Retina (tissue), 1 donor: ENCODE data around the gene RNLS.
"Not testable (repeated sequence)": the region's sequence is repeated elsewhere in the genome, so short reads cannot be mapped to it uniquely, and the experiment has no call there.

Source experiments
- DNase-seq: peaks from one replicate; pipeline ENCODE4 v3.0.0-alpha.2; 2016

Gene RNLS

DNA sequence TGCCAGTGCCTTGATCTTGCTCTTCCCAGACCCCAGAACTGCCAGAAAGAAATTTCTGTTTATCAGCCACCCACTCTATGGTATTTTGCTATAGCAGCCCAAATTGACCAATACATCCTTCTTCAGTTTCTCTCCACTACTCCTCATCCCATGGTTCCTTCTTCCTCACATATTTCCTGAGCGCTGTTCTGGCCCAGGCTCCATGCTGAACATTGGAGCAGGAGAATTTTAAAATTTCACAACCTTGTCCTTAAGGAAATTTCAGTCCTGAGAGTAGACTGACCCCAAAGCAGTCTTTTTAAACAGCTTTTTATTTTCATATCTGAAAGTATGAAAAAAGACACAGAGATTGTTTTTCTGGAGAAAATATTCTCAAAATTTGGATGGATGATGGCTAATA, 297.1 kb downstream of the RNLS start:
- no peak for DNase-seq

DNA sequence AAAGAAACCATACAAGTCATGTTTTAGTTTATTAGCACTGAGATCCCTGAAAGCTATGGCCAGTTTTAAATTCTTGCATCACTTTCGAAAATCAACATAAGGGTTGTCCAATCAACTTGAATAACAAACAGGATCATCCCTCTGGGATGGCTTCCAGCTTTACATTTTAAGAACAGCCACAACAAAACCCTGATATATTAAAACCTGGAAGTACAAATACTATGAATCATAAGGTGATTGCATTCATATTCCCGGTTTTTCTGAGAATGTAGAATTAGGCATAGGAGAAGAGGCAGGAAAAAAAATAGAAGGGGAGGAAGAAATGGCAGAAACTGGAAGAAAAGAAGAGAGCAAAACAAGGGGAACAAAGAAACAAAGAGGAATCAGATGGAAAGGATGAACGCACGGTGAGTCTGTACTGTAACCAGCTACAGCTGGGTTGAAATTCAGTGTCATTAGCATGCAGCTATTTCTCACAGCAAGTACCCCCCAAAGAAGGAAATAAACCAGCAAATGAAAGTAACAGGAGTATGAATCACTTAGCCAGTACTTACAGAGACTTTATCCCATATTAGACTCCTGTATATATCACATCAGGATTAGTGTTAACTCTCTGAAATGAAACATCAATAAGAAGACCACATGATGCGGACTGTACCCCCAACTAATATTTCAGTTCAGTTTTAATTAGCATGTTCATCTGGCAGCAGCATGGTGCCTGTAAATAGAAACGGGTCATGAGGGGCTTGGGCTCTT, 301.3 kb downstream of the RNLS start:
- no peak for DNase-seq

DNA sequence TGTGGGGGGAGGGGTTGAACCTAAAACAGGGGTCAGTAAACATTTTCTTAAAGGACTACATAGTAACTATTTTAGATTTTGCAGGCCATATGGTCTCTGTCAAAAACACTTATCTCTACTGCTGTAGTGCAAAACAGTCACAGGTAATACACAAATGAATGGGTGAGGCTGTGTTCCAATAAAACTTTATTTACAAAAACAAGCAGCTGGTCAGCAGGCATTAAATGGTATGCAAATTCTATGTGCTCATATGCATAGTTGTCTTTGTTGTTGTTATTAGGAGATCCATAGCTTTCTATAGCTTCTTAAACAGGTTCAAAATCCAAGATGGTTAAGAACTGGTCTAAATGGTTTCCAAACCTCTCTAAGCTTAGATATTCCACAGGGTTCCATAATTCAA, 302.6 kb downstream of the RNLS start:
- DNase-seq = no peak

DNA sequence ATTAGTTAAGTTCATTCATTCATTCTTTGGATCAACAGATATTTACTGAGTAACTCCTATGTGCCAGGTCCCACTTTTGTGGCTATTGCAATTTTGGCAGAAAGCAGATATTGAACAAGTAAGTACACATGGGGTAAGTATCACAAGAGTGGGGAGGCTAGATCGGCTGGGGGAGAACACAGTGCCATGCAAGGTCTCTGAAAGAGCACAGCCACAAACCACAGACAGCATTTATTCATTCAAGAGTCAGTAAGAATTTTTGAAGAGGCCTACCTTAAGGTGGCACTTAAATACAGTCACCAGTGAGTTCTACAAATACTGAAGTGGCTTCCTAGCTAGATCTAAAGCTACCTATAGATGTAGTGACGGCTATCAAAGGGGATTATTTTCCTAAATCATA, 304.2 kb downstream of the RNLS start:
- DNase-seq = no peak

DNA sequence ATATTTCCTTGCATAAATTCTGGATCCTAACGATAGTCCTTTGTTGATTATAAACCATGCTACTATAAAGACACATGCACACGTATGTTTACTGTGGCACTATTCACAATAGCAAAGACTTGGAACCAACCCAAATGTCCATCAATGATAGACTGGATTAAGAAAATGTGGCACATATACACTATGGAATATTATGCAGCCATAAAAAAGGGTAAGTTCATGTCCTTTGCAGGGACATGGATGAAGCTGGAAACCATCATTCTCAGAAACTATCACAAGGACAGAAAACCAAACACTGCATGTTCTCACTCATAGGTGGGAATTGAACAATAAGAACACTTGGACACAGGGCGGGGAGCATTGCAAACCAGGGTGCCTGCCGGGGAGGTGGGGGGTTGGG, 306.2 kb downstream of the RNLS start:
- not testable (repeated sequence) for DNase-seq

DNA sequence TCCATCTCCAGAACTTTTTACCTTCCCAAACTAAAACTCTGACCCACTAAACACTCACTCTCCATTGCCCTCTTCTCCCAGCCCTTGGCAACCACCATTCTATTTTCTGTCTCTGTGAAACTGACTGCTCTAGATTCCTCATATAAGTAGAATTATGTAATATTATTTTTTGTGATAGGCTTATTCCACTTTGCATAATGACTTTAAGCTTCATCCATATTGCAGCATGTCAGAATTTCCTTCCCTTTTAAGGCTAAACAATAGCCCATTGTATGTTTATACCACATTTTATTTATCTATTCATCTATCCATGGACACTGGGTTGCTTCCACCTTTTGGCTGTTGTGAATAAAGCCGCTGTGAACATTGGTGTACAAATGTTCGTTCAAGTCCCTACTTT, 308.8 kb downstream of the RNLS start:
- DNase-seq = no peak

DNA sequence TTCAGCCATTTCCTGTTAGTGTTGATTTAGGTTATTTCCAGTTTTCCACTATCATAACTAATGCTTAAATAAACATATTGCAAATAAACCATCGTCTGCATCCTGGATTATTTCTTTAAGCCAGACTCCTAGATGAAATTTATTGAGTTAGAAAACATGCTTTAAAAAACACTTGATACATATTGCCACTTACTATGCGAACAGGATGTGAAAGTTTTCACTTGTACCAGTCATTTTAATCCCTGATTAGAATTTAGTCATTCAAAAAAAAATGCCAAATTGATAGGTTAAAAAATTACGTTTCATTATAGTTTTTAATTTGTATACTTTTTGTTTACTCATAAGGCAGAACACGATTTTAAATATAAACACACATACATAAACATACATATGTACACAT, 309.6 kb downstream of the RNLS start:
- no peak for DNase-seq

DNA sequence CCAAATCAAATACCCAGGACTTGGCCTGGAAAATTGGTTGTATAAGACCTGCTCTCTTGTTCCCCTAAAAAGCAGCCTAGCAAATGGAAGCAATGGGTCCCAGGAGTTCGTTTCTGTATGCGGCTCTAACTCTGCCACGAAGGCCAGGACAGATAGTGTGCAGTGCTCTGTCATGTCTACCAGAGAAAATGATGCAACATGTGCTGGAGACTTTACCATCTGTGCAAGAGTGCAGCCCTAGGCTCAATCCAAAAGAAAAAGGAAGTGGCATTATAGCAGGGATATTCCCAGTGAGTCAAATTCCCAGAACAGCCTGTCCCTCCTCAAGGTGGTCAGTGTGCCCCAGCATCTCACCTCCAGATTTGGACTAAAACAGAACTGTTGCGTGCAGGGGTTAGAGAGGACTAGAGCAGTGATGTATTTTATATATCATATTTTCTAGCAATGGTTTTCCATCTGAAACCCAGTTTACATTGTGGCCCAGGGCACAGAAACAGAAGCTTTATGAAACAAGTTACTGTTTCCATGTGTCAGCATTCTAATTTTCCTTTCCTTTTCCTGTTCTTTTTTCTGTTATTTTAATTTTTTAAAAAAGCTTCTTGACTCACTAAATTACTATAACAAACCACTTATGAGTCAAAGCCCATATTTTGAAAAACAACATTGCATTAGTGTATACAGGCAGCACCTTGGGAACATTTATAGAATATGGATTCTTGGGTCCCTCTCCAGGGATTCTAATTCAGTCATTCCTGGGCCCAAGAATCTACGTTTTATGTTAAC, 311.2 kb downstream of the RNLS start:
- no peak for DNase-seq

DNA sequence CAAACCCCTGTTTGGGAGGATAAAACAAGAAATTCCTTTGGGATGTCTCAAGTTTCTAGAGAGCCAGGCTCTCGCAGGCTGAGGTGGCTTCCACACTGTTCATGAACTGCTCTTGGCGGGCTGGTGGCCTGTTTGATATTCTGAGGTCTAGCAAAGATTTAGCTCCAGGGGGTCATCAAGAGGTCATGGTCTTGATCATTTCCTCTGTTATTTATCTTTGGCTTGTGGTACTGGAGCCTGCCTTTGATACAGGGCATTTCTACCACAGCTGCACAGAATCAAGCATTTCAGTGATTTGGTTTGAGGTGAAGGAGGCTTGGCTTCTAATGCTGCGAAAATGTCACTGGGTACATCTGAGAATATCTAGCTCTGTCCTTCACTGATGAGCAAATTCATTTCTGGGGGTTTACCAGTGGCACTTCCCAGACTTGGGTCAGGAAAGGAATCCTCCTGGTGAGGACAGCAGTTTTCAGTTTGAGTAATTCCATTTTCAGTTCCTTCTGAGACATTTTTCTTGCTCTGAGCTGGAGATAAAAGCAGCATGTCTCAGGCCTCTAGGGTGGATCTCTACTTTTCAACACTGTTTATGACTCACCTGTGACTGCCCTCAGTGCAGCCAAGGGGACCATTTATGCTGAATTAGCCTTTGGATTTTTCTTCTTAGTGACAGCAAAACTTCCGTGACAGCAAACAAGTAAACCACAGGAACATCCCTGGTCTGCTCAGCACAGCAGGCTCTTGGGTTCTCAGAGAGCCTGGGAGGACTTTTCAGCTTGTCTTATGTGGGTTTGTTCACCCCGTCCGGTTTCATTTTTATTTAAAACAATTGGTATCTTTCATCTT, 312.0 kb downstream of the RNLS start:
- DNase-seq = no peak

DNA sequence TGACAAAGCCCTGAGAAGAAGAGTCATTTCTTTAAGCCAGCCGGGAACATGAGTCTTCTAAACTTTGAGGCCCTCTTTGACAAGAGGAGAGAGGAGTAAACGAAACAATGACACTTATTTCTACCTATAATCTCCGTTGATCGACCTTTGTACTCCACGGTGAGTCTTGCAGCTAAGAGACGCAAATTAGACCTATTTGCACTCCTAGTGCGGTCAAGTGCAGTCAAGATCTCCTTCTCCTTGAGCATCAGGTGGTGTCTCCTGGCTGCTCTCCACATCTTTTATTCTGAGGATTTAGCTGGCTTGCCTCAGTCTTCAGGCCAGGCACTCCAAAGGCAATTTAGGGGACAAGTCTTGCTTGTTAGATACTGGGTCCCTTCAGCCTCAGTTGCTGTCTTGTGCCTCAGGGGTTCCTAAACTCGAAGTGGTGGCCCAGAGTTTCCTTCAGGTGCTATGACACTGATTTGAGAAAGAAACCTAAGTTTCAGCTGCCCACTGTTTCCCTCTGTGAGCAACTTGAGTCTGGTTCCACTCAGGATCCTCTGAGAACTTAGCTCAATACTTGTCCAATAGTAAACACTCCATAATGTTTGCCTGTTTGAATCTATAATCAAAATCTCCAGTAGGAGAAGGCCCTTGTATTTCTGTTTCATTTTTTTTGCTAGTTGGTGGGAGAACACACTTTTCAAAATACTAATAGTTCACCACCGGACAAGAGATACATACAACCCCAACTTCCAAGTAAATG, 312.9 kb downstream of the RNLS start:
- DNase-seq = no peak

DNA sequence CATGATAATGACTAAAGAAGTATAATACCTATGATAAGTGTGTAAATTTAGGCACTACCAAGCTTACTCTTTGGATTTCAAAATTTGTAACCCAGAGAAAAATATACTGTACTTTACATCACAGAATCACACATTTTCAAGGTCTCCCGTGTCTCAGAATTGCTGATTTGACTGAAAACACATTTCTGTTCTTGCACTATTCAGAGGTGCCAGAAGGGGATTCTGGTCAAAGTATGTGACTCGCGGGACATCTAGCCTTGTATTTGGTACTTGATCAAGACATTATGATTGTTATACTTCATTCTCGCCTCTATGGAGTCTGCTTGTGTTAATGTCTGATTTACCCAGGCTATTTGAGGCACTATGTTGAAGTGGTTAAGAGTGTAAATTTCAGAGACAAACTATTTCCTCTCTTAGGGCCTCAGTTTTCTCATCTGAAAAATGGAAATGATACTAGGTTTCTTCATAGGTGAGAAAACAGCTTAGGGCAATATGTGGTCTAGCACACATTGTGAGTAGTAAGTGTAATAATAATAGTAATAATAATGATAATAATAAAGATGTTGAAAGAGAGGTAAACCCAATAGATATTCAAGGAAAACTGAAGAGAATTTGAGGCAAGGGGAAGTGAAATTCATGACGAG, 320.4 kb downstream of the RNLS start:
- no peak for DNase-seq

DNA sequence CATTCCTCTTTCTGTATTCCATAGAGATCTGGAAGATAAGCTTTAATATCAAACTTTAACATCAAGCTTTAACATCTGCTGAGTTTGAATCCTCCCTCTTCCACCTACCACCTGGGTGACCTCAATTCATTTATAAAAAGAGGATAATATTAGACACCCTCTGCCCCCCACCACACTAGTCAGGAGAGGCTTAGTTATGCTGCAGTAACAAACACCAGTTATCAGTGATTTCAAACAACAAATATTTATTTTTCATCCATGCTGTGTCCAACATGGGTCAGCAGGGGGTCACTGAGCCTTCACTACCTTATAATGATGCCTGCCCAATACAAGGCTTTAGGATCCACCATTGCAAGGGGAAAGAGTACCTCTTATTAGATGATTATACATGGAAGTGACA, 322.0 kb downstream of the RNLS start:
- no peak for DNase-seq

DNA sequence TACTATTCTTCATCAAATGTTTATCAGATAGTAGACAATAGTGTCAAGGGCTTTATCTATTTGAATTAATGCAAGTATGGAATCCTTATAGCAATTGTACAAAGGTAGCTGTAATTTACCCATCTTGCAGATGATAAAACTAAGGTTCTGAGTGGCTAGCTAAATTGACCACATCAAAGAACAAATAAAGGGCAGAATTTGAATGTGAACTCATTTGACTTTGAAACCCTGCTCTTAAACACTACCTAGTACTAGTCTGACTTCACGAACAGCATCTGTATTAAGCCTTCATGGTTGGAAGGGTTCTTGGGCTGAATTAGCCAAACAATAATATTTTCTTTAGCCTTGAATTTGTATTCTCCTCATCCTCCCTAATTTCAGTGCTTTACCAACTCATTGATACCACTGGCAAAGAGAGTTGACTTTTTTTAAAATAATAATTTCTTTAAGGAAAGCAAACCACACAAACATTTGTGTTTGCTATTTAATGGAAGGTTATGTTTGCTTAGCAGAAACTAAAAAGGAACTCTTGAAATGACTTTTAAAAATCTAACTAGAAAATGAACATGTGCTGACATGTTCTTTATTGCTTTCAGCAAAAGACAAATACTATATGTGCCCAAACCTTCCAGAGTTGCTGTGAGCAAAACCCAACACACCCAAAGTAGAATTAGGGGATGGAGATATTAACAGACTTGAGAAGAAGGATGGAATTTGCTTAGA, 322.6 kb downstream of the RNLS start:
- DNase-seq = no peak

DNA sequence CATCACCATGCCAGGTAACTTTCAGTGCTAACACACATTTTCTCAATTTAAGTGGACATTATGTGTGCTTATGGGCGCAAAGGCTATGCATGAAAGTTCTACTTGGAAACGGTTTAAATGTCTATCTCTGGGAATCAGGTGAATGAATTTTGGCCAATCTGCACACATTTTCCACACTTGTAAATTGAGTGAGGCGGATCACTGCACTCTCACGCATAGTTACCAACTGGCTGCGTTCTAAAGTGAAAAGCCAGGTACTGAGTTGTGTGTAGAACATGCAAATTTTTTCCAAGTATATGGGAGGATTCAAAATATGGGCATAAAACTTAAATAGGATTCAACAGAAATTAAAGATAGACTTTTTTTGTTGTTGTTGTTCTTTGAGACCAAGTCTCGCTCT, 323.7 kb downstream of the RNLS start:
- no peak for DNase-seq

DNA sequence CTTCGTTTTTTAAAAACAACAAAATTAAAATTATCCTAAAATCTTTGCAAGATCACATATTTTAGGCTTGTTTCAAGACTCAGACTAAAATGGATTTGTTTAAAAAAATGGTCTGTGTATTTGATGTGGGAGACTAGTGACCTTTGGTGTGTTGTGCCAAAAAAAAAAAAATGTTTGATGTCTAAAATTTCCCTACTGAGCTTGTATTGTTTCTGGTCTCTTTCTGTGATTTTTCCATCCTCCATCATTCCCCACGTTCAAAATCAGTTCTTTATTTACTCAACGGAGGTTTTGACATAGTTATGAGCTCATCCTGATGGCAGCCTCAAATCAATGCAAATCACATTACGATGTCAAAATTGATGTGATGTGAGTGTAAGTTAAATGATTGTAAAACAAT, 326.2 kb downstream of the RNLS start:
- no peak for DNase-seq

DNA sequence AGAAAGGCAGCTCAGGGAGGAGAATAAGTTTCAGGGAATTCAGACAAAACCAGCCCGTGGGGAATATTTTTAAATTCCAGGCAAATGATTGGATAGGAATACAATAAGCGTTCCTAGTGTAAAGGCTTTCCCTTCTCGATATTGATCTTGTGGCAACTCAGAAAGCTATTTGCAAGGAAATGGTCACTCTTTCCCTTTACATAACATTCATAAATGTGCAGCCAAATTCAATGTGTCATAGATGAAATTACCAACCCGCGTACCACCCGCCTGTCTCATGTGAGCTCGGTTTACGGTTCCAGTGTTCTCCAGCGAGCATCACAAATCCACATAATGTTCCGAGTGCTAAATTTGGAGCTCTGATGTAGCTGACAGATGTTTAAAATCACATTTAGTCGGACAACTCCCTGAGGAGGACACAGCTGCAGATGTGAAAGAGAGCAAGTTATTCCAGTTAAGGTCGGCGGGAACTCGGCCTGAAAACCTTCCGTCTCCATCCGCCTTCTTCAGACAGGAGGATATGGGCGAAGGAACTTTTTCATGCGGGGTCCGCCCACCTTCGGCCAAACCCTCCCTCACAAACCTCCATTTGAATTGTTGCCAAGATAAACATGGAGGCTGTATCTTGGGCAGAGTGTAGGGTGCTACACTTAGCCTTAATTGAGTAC, 327.0 kb downstream of the RNLS start:
- no peak for DNase-seq

DNA sequence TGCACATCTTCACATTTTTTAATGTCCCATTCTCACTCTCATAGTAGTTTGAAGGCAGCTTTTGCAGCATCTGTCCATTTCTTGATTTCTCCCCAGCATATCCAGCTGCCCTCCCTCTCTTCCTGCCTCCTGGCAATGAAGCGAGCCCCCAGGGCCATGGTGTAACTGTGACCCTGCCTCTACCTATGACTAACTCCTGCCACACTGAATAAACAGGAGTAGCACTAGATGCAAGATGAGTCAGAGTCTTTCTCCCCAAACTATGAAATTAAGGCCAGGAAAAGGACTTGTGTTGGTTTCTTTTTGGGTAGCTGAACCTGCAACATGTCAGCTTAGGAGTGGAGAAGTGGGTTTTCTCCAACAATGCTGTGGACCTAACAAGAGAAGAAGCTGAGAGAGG, 329.0 kb downstream of the RNLS start:
- no peak for DNase-seq

DNA sequence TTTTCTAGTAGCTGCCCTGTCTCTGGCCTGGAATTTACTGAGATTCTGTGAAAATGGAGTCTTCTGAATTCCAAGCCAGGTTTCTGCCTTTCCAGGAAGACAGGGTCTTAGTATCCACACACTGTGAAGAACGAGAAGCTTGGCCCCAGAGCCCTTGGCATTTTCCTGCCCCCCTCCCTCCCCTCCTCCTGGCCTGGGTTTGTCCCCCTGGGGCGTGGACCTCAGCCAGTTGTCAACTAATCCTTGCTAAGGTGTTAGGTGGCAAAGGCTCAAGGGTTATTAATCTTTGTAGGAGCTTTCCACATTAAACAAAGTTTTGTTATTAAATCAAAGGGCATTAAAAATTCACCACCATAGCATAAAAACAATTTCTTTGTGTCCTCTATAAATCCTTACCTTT, 329.5 kb downstream of the RNLS start:
- DNase-seq = no peak

DNA sequence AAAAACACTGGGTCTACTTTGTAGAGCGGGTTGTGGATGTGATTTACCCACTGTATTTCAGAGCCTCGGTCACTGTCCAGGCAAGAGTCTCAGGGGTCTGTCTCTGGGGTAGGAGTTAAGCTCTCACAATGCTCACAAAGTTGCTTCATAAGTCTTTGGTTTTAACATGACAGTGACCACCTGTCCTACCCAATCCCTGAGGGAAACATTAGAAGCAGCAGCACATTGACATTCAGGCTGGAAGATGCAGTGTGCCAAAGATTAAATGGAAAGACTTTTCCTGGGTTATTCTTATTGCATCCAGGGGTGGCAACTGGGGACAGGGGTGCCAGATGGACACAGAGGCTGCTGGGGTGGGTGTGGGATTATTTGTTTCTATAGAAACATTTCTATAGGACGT, 330.0 kb downstream of the RNLS start:
- DNase-seq = no peak

DNA sequence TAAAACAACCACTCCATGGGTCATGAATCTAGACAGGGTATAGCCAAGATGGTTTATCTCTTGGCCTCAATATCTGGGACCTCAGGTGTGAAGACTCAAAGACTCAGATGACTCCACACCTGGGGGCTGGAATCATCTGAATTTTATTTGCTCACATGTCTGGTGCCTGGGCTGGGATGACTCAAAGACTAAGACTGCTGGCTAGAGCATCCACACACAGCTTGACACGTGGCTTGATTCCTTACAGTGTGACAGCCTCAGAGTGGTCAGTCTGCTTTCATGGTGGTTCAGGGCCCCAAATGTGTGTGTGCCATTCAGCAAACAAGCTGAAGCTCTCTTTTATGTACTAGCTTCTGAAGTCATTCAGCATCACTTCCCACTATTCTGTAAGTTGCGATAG, 333.7 kb downstream of the RNLS start:
- no peak for DNase-seq

DNA sequence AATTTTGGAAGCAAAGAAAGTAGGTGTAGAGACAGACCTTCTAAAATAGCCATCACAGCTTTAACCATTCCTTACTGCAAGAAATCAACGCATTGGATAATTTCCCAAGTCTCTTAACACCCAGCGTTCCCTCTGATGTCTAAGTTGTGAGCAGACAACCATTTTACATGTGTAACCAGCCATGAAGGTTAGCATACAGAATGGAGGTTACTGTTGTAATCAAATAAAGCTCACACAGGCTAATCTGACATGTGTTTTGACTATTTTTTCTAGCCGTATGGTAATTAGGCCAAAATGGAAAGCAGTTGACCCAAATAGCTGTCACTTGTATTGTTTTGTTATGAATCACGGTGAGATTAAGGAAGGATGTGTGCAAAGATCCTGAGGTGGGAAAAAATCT, 336.4 kb downstream of the RNLS start:
- DNase-seq = peak; percentile 39
